NAMALWA (cell line): ENCODE results near the gene ZYG11B.
"Not testable (repeated sequence)": the region's sequence is repeated elsewhere in the genome, so short reads cannot be mapped to it uniquely, and the experiment has no call there.

Experiments used
- DNase-seq: peaks from one replicate; pipeline ENCODE4 v3.0.0-alpha.2; 2015; ENCODE audit warnings: low spot score

ZYG11B gene

GRCh38 chr1:52707927-52708655, 18.2 kb upstream of the ZYG11B start:
- no peak for DNase-seq

- DNase-seq, result no peak
Observed at GRCh38 chr1:52709016-52709415, 17.2 kb upstream of the ZYG11B start.

GRCh38 chr1:52713590-52713989, 12.7 kb upstream of the ZYG11B start:
- DNase-seq, result no peak

- DNase-seq, result not testable (repeated sequence)
Observed at GRCh38 chr1:52715296-52715695, 11.0 kb upstream of the ZYG11B start.

GRCh38 chr1:52723260-52723659, 3.0 kb upstream of the ZYG11B start:
- DNase-seq, result no peak

GRCh38 chr1:52725903-52726264, 369 bp upstream of the ZYG11B start:
- no peak for DNase-seq

- DNase-seq, result no peak
Observed at GRCh38 chr1:52727114-52727586, 897 bp downstream of the ZYG11B start.

- no peak for DNase-seq
Observed at GRCh38 chr1:52727956-52728656, 1.9 kb downstream of the ZYG11B start.

- no peak for DNase-seq
Observed at GRCh38 chr1:52733368-52733767, 7.1 kb downstream of the ZYG11B start.

- not testable (repeated sequence) for DNase-seq
Observed at GRCh38 chr1:52735371-52735770, 9.1 kb downstream of the ZYG11B start.

- DNase-seq, result no peak
Observed at GRCh38 chr1:52738148-52738547, 11.9 kb downstream of the ZYG11B start.

GRCh38 chr1:52738893-52739292, 12.6 kb downstream of the ZYG11B start:
- DNase-seq, result no peak

- DNase-seq, result no peak
Observed at GRCh38 chr1:52739699-52740467, 13.6 kb downstream of the ZYG11B start.

GRCh38 chr1:52741259-52741658, 15.0 kb downstream of the ZYG11B start:
- no peak for DNase-seq

GRCh38 chr1:52746189-52746588, 19.9 kb downstream of the ZYG11B start:
- no peak for DNase-seq

GRCh38 chr1:52747450-52747849, 21.2 kb downstream of the ZYG11B start:
- no peak for DNase-seq

GRCh38 chr1:52748119-52748518, 21.9 kb downstream of the ZYG11B start:
- DNase-seq, result peak; percentile 25

GRCh38 chr1:52749496-52749895, 23.2 kb downstream of the ZYG11B start:
- DNase-seq, result not testable (repeated sequence)

- DNase-seq, result not testable (repeated sequence)
Observed at GRCh38 chr1:52750139-52750538, 23.9 kb downstream of the ZYG11B start.

- no peak for DNase-seq
Observed at GRCh38 chr1:52751589-52752483, 25.6 kb downstream of the ZYG11B start.

- DNase-seq, result no peak
Observed at GRCh38 chr1:52752484-52752826, 26.2 kb downstream of the ZYG11B start.

- no peak for DNase-seq
Observed at GRCh38 chr1:52753169-52753568, 26.9 kb downstream of the ZYG11B start.
